Stimulated activated CD8-positive, alpha-beta memory T cell treated with anti-CD3 and anti-CD28 coated beads, Interleukin-15, amount 100 ng/mL, for 4 hours (primary cell): ENCODE data around the gene RASSF1.

ENCODE experiments used
- DNase-seq, 2 donors: peaks; one replicate each; pipeline ENCODE4 v3.0.0-alpha.2; 2020; ENCODE audit warnings: low read depth in 2 of 2

The RASSF1 gene

GRCh38 chr3:50300681-50301254, 39.9 kb downstream of the RASSF1 start:
- DNase-seq: no peak

DNA sequence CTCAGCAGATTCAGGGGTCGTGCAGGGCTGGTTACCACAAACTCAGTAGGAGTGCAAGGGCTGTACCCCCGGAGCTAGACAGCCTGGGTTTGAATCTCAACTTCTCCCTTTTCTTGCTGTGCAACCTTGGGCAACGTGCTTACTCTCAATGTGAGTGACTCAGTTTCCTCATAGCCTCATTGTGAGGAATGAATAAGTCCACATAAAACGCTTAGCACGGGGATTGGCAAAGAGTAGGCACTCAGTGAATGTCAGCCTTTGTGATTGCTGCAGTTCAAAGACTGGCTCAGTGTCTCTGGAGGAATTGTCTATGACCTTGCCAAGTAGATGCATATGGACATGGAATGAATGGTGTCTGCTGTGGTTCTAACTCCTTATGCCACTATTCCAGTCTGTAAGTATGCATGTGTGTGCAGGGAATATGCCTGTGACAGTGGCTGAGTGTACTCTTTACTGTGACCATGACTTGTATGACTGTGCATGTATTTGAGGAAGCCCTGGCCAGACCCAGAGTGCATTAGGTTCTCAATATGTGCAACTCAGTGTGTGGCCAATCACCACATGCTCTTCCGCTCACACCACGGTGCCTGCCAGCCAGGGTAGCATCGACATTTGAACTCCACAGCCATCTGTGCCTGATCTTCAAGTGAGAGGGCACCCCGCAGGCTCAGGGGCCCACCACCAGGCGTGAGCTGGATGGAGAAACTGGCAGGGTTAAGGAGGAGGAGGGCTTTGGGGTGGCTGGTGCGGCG, 40.5 kb downstream of the RASSF1 start:
- no peak for DNase-seq

GRCh38 chr3:50299638-50299928, 41.1 kb downstream of the RASSF1 start:
- DNase-seq: no peak

DNA sequence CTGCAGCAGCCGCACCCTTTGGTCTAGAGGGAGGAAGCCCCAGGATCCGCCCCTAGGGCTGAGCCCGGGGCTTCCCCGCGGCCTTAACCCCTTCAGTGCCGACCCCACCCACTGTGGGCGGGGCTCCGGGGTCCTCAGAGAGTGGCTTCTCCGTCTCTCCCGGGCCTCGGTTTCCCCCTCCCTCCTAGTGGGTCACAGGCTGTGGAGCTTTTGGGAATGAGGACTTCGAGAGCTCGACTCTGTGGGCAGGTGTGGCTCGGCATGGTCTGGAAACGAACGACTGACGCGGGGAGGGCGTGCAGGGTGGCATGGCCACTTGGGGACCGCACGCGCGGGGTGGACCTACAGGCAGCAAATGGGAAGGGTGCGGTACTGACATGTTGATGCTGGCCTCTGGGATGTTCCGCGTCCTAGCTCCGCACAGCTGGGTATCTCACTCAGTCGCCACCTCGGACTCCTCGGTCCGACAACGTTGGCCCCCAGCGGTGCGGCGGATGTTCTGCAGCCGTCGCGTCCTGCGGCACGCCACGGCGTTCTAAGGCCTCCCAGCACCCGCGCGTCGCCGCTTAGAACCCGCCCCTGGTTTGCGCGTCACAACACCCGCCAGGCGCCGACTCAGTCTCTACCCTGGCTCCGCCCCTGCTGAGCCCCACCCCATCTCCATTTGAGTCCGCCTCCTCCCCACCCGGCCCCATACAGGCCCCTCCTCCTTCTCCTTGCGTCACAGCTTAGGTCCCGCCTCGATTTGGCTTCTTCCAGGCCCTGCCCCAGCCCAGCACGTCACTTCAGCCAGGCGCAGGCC, 41.6 kb downstream of the RASSF1 start, which contains the start of the genes HYAL3 and NAA80:
HYAL3 (minus strand) TSS at position 570 of the 802 bp plus-strand sequence. CDS start 3,803 bp downstream, outside the sequence.
NAA80 (minus strand) TSS at position 570 of the 802 bp plus-strand sequence. CDS start 1,942 bp downstream, outside the sequence.
- DNase-seq: peak; percentile 98

GRCh38 chr3:50297896-50298725, 42.5 kb downstream of the RASSF1 start:
- no peak for DNase-seq

DNA sequence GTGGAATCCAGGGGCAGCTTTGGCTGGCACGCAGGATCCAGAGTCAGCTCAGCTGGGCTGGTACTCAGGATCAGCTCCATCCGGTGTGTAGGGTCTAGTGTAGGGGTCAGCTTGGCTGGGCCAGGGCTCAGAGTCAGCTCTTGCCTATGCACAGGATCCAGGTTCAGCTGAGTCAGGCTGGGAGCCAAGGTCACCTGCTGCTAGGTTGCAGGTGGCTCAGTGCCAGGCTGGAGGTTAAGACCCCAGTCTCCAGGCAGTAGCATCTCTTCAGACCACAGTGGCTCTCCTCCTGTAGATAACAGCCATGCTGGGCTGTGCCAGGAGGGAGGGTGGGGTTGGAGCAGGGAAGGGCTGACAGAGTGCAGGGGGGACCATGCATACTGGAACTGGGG, 43.3 kb downstream of the RASSF1 start:
- DNase-seq: no peak

DNA sequence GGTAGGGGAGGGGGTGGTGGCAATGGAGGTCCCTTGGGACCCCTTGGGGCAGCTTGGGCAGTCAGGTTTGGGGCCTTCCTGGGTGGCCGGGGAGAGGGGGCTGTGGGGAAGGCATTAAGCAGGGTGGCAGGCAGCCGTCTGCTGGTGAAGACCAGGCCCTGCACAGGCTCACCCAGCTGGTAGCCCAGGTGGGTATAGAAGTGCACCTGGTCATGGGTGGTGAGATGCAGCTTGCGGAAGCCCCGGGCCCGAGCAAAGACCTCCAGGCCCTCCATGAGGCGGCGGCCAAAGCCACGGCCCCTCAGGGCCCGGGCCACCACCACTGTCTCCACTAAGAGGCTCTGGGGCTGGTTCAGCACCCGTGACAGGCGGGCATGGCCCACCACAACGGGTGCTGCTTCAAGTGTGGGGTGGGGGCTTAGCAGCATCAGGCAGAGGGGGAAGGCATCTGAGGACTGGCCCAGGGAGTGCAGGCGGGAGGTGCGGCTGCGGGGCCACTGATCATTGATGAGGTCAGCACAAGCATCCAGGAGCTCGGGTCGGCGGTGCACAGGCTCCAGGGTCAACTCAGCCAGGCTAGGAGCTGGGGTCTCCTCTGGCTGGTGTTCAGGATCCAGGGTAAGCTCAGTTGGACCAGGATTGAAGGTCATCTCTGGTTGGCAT, 43.8 kb downstream of the RASSF1 start:
- DNase-seq: no peak

DNA sequence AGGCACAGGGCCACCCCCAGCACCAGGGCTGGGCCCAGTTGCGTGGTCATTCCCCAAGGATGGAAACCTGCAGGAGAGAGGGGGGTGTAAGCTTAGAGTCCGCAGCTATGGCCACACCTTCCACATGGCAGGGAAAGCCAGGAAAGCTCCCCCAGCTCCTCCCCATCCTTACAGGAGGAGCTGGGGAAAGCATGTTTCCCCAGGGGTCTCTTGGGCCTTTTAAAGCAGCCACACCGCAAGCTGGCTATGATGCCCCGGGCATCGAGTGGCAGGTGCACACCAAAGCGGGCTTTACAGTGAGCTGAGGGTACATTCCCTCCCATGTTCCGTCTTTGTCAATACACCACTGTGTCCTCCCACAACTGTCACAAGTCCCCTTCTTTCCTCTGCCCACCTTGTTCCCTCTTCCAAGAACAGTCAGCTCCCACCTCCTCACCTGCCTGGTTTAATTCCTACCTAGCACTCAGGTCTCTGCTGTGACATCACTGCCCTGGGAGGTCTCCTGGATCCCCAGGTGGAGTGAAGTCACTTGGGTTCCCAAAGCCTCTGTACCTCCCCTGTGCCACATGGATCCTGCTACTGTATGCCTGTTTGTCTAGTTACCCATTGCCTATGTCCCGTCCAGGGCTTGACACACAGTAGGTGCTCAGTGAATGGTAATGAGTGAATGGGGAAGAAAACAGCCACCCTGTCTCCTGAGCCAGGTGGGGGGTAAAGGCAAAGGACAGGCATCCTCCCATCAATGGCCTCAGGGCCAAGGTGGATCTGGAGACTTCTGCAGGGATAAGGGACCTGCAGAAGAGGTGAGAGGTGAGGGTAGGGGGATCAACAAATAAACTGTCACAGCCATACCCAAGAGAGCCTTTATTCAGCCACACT, 44.8 kb downstream of the RASSF1 start:
- no peak for DNase-seq

- no peak for DNase-seq
These were observed 45.9 kb downstream of the RASSF1 start for GRCh38 chr3:50294492-50295403.

GRCh38 chr3:50294089-50294488, 46.5 kb downstream of the RASSF1 start:
- no peak for DNase-seq

- no peak for DNase-seq
These were observed 47.4 kb downstream of the RASSF1 start for GRCh38 chr3:50293079-50293801.

GRCh38 chr3:50292159-50293078, 48.2 kb downstream of the RASSF1 start, which contains the start of gene IFRD2:
Gene IFRD2 (minus strand): TSS chr3:50292429. CDS start chr3:50292274, 155 bp downstream.
- peak; percentile 92 for DNase-seq

GRCh38 chr3:50290161-50290641, 50.4 kb downstream of the RASSF1 start:
- DNase-seq: no peak

DNA sequence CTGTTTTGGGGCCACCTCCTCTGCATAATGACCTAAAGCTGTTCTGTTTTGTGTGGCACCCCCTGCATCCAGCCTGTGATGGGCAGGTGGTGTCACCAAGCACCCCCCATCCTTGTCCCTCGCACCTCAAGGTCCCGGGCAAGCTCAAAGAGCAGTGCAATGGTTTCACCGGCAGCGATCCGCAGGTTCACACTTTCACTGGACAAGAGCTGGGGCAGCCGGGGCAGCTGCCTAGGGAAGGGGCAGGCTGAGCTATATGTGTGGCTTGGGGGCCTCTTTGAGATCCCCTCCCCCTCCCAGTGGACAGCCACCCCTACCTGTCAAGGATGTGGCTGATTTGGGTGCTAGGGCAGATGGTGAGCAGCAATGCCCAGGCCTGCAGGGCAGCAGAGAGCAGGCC, 51.5 kb downstream of the RASSF1 start:
- no peak for DNase-seq

- DNase-seq: no peak
These were observed 52.1 kb downstream of the RASSF1 start for GRCh38 chr3:50288387-50289007.

- no peak for DNase-seq
These were observed 53.4 kb downstream of the RASSF1 start for GRCh38 chr3:50287262-50287661.
